Measurements from ENCODE around the gene CIDEB. TPM values are rescaled to one million over a fixed set of nuclear protein-coding genes. Genes with fewer than 3 reads are reported as not detected.
A peak's percentile ranks its signal among the peaks of the same experiment; 100 is the strongest.

CIDEB gene
- total RNA-seq, 2 donors from 2014 or later, result 19.1 to 34.0 TPM

DNA sequence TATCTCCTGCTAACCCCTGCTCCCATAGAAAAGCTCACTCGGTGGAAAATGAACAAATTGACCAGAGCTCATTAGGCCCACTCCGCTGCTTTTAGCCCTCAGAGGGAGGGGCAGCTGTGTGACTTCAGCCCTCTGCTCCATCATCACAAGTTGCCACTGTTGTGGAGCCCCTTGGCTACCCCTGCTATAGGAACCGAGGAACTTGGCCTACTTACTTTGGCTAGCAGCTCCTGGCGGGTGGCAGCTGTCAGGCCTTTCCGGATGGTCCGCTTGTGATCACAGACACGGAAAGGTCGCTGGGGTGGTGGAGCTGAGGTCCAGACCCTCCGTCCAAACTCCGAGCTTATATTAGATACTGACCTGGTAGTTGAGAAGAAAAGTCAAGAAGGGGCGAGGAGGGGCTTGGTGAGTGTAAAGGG is 612 bp downstream of the CIDEB start:
- ATAC-seq, result no peak
- 74 to 75% methylated on average over 10 to 11 of the region's 11 CpGs for WGBS, 2 donors
- peak overlapping the region; percentile 77 to 92 (median 82) for H3K27ac ChIP-seq
- peak in 1 of 4 donors; percentile 50 for DNase-seq
- intact Hi-C loops (cut with DNase I), result no loop called here
- TF ChIP-seq, protein P1, sequence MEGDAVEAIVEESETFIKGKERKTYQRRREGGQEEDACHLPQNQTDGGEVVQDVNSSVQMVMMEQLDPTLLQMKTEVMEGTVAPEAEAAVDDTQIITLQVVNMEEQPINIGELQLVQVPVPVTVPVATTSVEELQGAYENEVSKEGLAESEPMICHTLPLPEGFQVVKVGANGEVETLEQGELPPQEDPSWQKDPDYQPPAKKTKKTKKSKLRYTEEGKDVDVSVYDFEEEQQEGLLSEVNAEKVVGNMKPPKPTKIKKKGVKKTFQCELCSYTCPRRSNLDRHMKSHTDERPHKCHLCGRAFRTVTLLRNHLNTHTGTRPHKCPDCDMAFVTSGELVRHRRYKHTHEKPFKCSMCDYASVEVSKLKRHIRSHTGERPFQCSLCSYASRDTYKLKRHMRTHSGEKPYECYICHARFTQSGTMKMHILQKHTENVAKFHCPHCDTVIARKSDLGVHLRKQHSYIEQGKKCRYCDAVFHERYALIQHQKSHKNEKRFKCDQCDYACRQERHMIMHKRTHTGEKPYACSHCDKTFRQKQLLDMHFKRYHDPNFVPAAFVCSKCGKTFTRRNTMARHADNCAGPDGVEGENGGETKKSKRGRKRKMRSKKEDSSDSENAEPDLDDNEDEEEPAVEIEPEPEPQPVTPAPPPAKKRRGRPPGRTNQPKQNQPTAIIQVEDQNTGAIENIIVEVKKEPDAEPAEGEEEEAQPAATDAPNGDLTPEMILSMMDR (IDR thresholded peaks at IDR 0.05), result no peak
- TF ChIP-seq POLR2A (IDR thresholded peaks at IDR 0.05), result no peak
- H3K36me3 ChIP-seq (replicated peaks in 1 of 2; ENCODE audit: insufficient read depth in 1 of 2, low read depth in 2 of 2), result peaks cover 6 to 32% of the 10 kb centered on the region in 2 donors
- H3K9me3 ChIP-seq, result no peaks in the 10 kb centered on the region
- H3K4me1 ChIP-seq, result peaks cover 62% of the 10 kb centered on the region
- no peaks in the 10 kb centered on the region for H3K27me3 ChIP-seq
- H3K4me3 ChIP-seq, result no peak overlapping the region

DNA sequence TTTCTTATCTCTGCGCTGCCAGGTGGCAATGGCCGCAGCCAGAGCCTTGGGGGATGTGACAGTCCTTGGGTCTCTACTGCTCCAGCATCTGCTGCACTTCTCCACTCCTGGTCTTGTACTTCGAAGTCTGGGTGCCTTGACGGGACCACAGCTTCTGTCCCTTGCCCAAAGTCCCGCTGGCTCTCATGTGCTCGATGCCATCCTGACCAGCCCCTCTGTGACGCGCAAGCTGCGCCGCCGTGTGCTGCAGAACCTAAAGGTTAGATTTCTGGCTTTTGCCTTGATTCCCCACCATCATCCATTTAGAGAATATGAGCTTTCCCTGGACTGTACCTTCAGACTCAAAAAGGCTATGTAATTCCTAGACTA is 3.8 kb downstream of the CIDEB start:
- intact Hi-C loops (cut with DNase I), result no loop called here
- H3K36me3 ChIP-seq (replicated peaks in 1 of 2; ENCODE audit: insufficient read depth in 1 of 2, low read depth in 2 of 2), result peaks cover 6 to 35% of the 10 kb centered on the region in 2 donors
- 91 to 94% methylated on average over 8 to 11 of the region's 11 CpGs for WGBS, 2 donors
- H3K27me3 ChIP-seq, result no peaks in the 10 kb centered on the region
- TF ChIP-seq, protein P1 (IDR thresholded peaks at IDR 0.05), result no peak
- no peak for TF ChIP-seq POLR2A (IDR thresholded peaks at IDR 0.05)
- no peak overlapping the region for H3K27ac ChIP-seq
- H3K4me3 ChIP-seq, result no peak overlapping the region
- H3K9me3 ChIP-seq, result no peaks in the 10 kb centered on the region
- no peak for DNase-seq
- no peak for ATAC-seq
- H3K4me1 ChIP-seq, result peaks cover 51% of the 10 kb centered on the region

DNA sequence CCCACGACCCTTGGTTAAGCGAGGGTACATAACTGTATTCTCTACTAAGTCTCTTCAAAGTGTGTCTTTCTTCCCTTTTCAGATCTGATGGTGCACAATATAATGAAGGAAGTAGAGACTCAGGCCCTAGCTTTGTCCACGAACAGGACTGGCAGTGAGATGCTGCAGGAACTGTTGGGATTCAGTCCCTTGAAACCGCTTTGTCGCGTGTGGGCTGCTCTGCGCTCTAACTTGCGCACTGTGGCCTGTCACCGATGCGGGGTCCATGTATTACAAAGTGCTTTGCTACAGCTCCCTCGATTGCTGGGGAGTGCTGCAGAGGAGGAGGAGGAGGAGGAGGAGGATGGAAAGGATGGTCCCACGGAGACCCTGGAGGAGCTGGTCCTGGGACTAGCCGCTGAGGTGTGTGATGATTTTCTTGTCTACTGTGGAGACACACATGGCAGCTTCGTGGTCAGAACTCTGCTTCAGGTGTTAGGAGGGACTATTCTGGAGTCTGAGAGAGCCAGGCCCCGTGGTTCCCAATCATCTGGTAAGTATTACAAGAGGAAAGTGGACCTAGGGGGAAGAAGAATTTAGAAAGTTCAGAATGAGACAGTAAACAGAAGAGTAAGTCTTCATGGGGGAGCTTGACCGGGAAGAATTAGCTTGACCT is 7.3 kb downstream of the CIDEB start:
- ATAC-seq, result no peak

DNA sequence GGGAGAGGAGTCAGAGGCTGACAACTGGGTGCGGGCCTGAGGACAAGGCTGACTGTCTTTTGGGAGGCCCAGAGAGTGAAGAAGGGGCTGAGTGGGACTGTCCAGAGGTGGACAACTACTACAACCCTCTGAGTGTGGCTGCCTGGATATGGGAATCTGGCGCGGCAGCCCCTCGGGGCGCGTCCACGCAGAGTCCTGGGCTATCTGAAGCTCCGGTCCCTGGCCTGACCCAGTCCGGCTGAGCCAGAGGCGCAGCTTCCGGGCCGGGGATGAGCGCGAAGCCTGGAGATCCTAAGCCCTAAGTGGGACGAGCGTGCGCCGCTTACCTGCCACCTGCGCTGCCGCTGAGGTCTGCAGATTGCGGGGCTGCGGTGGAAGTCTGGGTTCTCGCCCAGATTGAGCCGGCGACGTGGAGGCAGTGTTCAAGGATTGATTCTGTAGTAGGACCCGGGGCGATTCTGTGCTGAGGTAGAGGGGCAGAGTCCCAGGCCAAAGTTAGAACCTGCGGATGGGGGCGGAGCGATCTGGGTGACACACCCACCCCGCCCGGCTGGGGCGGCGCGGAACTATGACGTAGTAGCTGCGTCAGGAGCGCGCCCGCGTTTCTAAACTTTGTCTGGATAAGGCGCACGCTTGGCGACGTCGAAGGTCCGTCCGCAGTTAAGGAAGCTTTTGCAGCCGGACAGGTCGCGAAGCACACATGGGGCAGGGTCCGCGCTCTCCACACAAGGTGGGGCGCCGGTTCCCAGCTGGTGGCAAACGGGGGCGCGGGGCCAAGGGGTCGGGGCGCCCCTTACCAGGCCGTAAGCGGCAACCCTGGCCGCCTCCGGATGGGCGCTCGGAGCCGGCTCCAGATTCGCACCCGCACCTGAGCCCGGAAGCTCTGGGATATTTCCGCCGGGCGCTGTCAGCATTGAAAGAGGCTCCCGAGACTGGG is 8.3 kb downstream of the CIDEB start, which contains the start of the genes DHRS1 and NOP9:
Gene DHRS1 (minus strand): TSS at position 526 of the 937 bp plus-strand sequence. CDS start 674 bp downstream, outside the sequence.
Gene NOP9 (plus strand): TSS at position 596 of the 937 bp plus-strand sequence. CDS start 105 bp downstream, at position 701.
- Histone ChIP-seq H3K27me3 (no peaks in the 10 kb centered on the region), H3K27ac (peak within 1 kb of the TSS; percentile 61 to 91 (median 85)), H3K4me3 (peak within 1 kb of the TSS; percentile 89 to 95), H3K4me1 (peaks cover 45% of the 10 kb centered on the region), H3K9me3 (no peaks in the 10 kb centered on the region), H3K36me3 (replicated peaks in 1 of 2; ENCODE audit: insufficient read depth in 1 of 2, low read depth in 2 of 2) (peaks cover 6 to 24% of the 10 kb centered on the region in 2 donors)
- TF ChIP-seq POLR2A (IDR thresholded peaks at IDR 0.05), result peak in 2 of 3 donors; percentile 74 to 82
- TF ChIP-seq, protein P1 (IDR thresholded peaks at IDR 0.05), result peak in 2 of 7 experiments; percentile 12 to 16
- 0% methylated on average over 2 to 70 of the region's 75 CpGs for WGBS, 2 donors
- ATAC-seq, result peak; percentile 95
- intact Hi-C loops (cut with DNase I), result no loop called here
- peak; percentile 91 to 94 (median 93) for DNase-seq

More for the DNA sequence above, 7.3 kb downstream of the CIDEB start:
- H3K9me3 ChIP-seq, result no peaks in the 10 kb centered on the region
- no peak for DNase-seq
- TF ChIP-seq, protein P1 (IDR thresholded peaks at IDR 0.05), result no peak
- no peak for TF ChIP-seq POLR2A (IDR thresholded peaks at IDR 0.05)
- peak overlapping the region; percentile 61 to 91 (median 85) for H3K27ac ChIP-seq
- peak overlapping the region; percentile 89 to 95 for H3K4me3 ChIP-seq
- peaks cover 45% of the 10 kb centered on the region for H3K4me1 ChIP-seq
- peaks cover 6 to 31% of the 10 kb centered on the region in 2 donors for H3K36me3 ChIP-seq (replicated peaks in 1 of 2; ENCODE audit: insufficient read depth in 1 of 2, low read depth in 2 of 2)
- intact Hi-C loops (cut with DNase I), result no loop called here
- 19 to 20% methylated on average over 12 to 16 of the region's 16 CpGs for WGBS, 2 donors
- no peaks in the 10 kb centered on the region for H3K27me3 ChIP-seq

Measured in body of pancreas (tissue), 4 donors.